ENCODE results near the gene AHCTF1.

- TF ChIP-seq CTCF (conservative IDR thresholded peaks at IDR 0.05; ENCODE audit: low read depth, low read length), result no peak
- TF ChIP-seq EZH2 (IDR thresholded peaks at IDR 0.05; ENCODE audit: borderline replicate concordance, low read depth, low read length, poor library complexity, severe bottlenecking), result no peak
These were observed 131.0 kb downstream of the AHCTF1 start for GRCh38 chr1:246800756-246801155.

Measured in A673 (cell line).